HG03064 (cell line): ENCODE results near the gene TTC34.
"Not testable (repeated sequence)": the region's sequence is repeated elsewhere in the genome, so short reads cannot be mapped to it uniquely, and the experiment has no call there.

Experiments used
- ATAC-seq: cut with Tn5 transposase; IDR thresholded peaks from one replicate; pipeline ENCODE4 v1.9.1; 2021; ENCODE audit warnings: low read depth; ENCODE audit not compliant: unreplicated experiment

TTC34 gene

DNA sequence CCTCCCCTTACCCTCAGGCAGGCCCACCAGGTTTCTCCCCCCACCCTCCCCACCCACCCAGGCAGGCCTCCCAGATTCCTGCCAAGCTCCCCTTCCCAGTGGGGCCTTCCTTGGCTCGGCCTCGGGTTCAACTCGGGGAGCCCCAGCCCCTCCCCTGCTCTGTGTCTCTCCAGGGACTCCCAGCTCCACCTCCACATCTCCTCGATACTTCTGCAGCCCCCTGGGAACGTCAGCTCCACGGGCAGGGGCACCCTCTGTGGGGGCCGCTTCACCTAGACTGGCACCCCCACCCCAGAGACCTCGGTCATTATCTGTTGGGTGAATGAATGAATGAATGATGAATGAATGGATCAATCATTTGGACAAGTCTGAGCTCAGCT lies 169.5 kb downstream of the TTC34 start:
- no peak for ATAC-seq

DNA sequence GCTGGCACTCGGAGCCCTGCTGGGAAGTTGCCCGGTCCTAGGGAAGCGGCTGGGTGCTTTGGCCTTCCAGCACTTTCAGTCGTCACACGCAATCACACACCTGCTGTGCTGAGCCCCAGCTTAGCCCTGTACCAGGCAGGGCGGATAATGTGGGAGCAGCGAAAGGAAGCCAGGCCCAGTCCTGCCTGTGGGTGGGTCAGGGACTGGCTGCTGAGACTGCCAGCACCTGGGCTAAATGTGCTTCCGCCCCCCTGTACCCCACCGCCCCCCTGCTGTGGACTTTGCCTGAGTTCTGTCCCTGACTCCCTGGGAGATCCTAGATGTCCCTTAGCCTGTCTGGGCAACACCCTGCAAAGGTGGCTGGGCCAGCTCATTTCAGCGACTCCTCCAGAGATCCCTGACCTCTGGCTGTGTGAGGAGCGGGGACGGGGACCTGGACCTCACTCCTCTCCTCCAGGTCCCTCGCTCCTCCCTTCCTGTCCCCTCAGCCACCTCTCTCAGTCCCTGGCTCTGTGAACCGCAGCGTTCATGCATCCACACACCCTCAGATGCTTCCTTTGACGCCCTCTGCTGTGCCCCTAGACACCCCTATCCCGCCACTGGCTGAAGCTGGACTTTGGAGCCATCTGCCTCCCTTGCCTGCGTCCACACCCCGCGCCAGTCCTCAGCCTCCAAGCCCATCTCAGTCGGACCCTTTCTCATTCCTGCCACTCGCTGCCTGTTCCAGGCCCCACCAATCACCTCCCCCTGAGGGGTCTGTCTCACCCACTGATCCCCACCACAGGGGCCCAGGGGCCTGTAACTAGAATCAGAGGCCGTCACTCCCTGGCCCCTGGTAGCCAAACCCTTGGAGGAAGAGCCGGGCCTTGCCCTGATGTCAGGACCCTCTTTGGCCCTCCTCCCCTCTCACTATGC lies 170.1 kb downstream of the TTC34 start:
- ATAC-seq, result no peak

DNA sequence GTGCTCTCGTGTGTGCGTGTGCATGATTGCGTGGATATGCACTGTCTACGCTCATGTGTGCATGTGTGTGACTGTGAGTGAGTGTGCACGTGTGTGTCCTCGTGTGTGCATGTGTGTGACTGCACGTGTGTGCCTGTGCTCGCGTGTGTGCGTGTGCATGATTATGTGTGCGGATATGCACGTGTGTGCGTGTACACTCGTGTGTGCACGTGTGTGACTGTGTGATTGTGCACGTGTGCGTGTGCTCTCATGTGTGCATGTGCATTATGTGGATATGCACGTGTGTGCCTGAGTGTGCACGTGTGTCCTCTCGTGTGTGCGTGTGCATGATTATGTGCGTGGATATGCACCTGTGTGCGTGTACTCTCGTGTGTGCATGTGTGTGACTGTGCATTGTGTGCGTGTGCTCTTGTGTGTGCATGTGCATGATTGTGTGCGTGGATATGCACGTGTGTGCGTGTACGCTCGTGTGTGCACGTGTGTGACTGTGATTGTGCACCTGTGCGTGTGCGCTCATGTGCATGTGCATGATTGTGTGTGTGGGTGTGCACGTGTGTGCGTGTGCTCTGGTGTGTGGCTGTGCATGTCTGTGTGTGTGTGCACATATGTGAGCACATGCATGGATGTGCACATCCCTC lies 170.9 kb downstream of the TTC34 start:
- ATAC-seq, result no peak

DNA sequence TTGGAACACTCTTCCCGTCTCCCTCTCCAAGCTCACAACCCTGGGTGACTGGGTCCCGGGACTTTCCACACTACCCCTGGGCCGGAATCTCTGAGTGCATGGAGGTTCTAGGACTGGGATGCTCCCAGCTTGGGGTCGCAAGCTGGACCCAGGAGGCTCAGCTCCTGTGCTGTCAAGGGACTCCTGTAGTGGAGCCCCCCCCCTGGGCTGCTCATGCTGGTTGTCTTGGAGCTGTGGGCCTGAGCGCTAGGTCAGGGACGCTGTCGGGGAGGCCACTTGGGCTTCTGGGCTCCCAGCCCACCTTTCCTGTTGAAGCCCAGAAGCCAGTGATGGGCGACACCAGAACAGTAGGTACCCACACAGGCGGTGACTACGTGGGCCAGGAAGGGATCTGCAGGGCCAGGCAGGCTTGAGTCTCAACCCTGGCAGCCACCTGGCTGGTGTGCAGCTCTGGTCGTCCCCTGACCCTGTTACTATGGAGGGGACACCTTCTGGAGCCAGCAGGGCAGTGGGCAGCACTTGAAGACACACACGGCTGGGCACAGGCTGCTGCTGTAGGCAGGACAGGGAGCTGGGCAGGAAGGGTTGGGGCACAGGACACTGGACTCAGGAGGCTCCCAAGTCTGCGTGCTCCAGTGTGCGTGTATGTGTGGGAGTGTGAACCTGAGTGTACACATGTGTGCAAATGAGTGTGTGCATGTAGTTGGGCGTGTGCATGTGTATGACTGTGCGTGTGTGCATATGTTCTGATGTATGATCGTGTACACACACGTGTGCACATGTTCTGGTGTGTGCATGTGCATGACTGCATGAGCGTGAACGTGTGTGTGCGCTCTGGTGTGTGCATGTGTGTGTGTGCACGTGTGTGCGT lies 171.6 kb downstream of the TTC34 start:
- no peak for ATAC-seq

DNA sequence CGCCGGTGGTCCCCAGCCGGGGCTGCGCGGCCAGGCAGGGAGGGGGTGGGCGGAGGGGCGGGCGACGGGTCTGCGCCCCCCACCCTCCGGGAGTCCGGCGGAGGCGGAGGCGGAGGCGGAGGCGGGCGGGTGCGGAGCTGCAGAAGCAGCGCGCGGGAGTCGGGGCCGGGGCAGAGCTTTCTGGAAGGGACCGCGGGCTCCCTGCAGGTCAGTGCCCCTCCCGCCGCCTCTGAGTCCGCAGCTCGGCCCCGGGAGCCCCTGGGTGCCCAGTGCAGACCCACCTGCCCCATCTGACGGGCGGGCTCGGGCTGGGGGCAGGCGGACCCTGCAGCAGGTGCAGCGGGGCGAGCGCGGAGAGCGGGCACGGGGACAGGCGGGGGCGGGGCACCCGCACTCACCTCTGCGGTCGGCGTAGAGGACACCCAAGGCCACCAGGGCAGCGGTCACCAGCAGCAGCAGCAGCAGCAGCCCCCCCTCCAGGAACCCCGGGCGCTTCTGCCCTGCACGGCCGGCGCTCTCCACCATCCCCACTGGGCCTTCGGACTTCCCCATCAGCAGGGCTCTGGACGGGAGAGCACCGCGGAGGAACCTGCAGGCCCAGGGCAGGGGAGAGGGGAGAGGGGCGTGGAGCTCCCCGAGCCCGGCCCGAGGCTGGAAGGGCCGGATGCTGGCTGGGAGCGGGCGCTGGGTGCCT lies 172.4 kb downstream of the TTC34 start:
- ATAC-seq, result no peak

DNA sequence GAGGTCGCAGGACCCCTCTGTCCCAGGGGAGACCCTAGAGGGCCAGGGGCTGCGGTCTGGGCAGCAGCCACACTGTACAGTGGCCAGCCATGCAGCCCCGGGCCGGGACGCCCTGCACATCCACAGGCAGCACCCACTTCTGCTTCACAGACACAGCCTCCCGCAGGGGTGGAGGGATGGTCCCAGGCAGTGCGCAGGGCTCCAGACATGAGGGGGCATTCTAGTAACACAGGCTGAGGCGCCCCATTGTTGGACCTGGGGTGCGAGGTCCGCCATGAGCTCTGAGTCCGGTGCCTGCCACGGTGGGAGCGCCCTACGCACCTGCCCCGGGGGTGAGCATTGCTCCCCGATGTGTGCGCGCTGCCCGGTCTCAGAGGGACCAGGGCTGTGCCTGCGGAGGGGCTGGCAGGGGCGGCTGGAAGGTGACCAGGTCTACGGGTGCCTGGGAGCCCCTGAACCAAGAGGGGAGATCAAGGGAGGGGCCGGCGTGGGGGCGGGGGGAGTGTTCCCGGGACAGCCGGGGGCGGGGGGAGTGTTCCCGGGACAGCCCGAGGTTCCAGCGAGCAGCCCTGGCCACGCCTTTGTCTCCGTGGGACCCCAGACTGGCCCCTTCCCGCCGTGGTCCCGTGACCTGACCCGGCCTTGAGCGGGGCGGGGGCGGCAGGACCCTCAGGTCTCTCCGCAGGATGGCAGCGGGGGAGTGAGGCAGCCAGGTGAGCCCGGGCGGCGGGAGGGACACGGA lies 173.1 kb downstream of the TTC34 start:
- no peak for ATAC-seq

DNA sequence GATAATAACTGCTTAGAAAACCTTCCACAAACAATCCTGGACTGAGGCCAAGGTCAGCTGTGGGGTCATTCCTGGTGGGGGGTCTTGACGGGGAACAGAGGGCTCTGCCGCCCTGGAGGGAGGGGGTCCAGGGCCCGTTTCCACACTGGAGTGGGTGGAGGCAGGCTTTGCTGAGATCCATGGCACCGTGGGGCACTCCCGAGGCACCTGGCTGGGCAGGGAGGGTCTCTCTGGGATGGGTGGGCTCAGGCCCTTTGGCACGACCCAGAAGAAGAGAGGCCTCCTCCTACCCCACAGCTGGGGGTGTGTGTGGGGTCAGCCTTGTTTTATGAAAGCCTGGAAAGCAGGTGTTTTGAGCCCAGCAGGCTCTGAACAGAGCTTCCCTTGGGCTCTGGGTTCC lies 173.7 kb downstream of the TTC34 start:
- ATAC-seq, result no peak

DNA sequence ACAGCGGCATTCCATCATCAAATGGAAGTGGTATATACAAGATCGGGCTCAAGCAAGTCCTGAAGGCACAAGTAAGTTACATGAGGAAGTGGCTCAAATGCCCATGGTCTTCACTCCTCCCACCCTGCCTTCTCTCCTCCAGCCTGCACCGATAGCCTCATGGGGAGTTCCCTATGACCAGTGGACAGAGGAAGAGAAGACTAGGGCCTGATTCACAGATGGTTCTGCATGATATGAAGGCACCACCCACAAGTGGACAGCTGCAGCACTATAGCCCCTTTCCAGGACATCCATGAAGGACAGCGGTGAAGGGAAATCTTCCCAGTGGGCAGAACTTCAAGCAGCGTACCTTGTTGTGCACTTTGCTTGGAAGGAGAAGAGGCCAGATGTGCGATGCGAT lies 175.7 kb downstream of the TTC34 start:
- ATAC-seq, result not testable (repeated sequence)

DNA sequence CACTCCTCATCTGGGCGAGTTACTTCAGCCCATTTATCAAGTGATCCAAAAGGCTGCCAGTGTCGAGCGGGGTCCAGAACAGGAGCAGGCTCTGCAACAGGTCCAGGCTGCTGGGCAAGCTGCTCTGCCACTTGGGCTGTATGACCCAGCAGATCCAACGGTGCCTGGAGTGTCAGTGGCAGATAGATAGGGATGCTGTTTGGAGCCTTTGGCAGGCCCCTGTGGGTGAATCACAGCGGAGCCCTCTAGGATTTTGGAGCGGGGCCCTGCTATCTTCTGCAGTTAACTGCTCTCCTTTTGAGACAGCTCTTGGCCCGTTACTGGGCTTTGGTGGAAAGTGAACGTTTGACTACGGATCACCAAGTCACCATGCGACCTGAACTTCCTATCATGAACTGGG lies 176.2 kb downstream of the TTC34 start:
- no peak for ATAC-seq

DNA sequence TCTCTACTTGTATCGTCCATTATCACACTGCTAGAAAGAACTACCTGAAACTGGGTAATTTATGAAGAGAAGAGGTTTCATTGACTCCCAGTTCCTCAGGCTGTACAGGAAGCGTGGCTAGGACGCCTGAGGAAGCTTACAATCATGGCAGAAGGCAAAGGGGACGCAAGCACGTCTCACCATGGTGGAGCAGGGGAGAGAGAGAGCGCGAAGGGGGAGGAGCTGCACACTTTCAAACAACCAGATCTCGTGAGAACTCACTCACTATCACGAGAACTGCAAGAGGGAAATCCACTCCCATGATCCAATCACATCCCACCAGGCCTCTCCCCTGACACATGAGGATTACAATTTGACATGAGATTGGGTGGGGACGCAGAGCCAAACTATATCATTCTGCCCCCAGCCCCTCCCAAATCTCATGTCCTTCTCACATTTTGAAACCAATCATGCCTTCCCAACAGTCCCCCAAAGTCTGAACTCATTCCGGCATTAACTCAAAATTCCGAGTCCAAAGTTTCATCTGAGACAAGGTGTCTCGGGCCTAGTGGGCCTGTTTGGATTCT lies 176.7 kb downstream of the TTC34 start:
- ATAC-seq, result no peak

DNA sequence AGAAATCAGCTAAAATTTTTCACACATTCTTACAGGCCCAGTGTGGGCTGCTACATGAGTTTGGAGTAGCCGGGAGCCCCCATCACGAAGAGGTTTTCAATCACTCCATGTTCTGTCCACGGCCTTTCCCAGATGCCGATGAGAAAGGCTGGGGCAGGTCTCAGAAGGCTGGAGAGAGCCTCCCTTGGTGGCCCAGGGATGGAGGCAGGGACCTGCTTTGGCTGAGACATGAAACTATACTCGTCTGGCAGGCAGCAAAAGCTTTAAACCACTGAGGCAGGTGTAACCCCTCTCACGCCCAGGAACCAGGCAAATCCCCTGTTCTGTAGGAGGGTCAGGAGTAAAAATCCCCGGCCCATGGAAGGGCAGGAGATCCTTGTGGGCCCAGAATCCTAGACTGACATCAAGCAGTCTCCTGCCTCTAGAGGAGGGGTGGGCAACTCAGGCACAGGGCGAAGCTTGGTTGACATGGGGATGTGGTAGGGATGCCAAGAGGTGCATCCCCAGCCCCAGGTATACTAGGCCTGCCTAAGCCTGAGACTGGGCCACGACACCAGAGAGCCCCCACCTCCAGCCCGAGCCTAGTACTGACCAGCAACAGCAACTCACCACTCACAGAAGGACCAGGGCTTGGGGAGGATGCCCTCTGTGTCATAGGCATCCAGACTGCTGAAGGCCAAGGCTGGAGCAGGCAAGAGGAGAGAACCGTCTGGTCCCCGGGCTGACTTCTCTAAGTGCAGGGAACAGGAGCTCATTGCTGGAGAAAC lies 177.7 kb downstream of the TTC34 start:
- no peak for ATAC-seq

DNA sequence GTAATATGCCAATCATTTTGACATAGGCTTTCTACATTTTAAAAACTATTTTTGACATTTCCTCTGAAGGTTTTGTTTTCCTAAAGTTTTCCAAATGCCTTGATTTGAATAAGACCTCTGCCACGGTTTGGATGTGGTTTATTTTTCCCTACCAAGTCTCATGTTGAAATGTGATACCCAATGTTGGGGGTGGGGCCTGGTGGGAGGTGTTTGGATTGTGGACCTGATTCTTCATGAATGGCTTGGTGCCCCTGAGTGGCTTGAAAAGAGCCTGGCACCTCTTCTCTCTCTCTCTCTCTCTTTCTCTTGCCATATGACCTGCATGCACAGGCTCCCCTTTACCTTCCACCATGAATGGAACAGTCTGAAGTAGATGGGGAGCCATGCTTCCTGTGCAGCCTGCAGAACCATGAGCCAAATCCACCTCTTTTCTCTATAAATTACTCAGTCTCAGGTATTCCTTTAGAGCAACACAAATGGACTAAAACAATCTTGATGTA lies 183.5 kb downstream of the TTC34 start:
- ATAC-seq, result no peak

DNA sequence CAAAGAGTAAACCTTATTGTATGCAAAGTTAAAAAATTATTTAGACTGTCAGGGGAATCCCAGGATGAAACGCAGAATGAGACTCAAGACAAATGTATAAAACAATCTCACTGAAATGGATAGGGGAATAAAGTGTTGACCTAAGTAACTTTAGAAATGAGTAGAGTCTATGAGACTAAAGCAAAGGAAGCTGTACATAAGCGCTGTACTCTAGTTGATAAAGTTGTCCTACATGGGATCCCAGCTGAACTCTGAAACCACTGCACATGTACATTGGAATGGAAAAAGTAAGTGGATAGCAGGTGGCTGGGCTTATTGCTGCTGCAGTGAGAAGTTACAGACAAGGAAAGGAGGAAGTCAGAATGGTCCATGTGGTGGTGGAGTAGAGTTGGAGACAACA lies 187.3 kb downstream of the TTC34 start:
- ATAC-seq, result no peak

DNA sequence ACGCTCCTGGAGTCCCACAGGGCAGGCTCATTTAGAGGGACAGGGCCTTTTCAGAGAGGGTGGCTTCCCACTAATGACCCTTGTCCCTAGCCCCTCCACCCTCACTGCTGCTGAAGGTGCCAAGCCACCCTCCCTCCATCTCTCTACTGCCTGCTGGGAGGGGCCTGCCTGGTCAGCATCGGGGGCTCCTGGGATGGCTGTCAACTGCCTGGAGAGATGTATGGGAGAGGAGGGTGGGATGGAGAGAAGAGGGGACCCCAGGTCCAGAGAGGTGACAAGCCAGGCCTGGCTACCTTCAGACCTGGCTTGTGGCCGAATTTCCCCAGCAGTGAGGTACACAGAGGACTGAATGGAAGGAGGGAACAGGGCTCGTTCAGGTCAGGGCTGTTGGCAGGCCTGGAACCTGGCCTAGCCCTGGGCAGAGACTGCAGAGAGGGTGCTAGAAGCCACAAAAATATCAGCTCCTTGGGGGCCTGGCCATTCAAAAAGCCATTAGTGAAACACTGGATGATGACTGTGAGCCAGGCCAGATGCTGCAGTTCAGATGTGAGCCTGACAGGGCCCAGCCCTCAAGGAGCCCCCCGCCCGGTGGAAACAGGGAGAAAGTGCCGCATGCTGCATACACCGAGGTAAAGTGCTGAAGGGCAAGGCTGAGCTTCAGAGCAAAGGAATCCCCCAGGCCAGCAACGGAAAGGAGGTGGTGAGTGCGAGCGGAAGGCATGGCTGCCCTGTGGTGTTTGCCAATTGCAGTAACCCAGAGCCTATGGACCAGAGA lies 188.7 kb downstream of the TTC34 start:
- ATAC-seq, result no peak

DNA sequence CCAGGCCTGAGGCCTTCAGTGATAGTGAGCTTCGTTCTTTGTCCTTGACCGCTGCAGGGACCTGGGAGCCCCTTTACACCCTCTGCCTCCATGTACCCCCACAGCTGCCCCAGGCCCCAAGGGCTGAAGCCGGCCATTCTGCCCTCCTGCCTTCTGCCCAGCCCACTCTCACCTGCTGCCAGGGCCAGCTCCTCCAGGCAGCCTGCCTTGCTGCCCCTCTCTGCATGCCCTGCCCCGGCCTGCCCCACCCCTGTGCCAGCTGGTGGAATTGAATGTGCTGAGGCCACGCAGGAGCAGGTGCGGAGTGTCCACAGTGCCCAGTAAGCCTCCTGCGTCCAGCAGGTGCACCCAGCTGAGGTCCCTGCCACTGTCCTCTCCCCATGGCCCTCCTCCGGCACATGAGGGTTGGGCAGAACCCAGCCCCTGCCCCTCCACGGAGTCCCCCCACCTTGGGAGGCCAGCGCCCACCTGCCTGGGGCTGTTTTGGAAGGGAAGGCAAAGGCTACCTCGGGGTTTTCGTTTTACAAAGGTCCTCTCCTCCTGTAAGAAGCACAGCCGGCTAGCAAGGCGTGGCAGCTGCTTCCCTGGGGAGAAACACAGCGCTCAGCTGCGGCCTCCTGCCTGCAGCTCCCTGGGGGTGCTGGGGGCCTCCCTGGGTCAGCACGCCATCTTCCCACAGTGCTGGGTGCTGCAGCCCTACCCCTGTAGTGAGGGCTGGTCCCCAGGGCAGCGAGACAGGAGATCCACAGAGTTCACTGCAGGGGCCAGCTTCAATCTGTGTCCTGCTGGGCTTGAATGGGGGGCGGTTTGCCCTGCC lies 189.7 kb downstream of the TTC34 start:
- no peak for ATAC-seq

DNA sequence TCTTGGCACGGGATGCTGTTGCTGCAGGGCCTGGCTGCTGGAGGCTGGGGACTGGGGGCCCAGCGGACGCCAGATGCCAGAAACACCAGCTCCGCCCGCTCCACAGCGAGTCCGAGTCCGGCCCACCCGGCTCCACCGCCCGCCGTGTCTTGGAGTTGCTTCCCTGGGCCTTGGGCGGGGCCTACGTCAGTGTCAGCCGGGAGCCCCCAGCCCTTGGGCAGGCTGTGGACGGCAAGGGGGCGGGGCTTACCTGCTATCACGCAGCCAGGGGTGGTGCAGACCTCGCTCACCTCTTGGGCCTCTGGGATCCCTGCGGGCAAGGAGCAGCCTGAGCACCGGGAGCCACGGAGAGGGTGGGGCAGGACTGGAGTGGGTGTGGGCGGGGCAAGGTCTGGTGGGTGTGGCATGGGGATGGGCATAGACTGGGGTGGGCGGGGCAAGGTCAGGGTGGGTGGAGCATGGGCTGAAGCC lies 190.4 kb downstream of the TTC34 start:
- ATAC-seq, result no peak
